Stimulated activated CD8-positive, alpha-beta memory T cell treated with anti-CD3 and anti-CD28 coated beads, Interleukin-7, amount 100 ng/mL, for 4 hours (primary cell): Measurements from ENCODE around the gene DYNLT2B.
"Not testable (repeated sequence)": the region's sequence is repeated elsewhere in the genome, so short reads cannot be mapped to it uniquely, and the experiment has no call there.

Source experiments
- DNase-seq, 2 donors: peaks; one replicate each; pipeline ENCODE4 v3.0.0-alpha.2; 2020; ENCODE audit warnings: low read depth in 2 of 2

The DYNLT2B gene

DNA sequence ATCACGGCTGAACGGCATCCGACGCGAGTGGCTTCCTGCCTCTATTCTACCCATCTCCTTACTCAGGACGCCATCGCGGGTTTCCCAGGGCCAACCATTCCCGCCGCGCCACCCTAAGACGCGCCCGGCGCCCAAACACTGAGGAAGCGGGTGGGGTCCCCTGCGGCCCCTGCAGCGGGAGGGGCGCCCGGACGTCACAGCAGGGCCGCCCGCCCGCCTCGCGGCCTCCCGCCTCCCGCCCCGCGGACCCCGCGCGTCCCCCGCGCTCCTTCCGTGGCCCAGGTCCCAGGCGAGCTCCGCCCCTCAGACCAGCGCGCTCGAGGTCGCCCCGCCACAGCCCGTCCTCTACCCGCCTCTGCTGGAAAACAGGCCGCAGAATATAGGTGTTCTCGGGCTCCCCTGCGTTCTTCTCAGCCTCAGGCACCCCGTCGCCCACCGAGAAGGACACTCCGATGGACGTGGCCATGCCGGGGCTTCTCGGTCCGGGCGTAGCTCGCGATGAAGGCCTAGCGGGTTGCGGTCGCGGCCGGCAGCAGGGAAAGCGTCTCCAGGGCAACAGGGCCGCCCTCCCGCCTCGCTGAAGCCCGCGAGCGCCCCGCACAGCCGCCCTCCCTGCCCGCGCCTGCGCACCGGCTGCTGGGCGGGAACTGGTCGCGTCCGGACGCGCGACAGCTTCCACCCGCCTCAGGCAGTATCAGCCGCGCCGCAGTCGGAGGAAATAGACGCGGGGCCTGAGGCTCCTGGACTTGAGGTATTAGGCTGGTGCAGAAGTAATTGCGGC lies at the start of gene DYNLT2B:
TSS of gene DYNLT2B (minus strand) at position 554 of the 781 bp plus-strand sequence. CDS start at position 466, 88 bp downstream.
- DNase-seq, result peak; percentile 58 to 84

- DNase-seq, result no peak
Observed at GRCh38 chr3:196365736-196366135, 47.7 kb upstream of the DYNLT2B start.

GRCh38 chr3:196360586-196360985 lies 42.5 kb upstream of the DYNLT2B start:
- no peak for DNase-seq

DNA sequence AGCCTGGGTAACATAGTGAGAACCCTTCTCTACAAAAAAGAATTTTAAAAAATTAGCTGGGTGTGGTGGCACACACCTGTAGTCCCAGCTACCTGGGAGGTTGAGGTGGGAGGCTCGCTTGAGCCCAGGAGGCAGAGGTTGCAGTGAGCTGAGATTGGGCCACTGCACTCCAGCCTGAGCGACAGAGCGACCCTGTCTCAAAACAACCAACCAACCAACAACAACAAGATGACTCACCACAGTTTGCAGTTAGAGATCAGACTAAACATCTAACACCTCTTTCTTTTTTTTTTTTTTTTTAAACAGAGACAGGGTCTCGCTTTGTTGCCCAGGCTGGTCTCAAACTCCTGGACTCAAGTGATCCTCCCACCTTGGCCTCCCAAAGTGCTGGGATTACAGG lies 40.5 kb upstream of the DYNLT2B start:
- not testable (repeated sequence) for DNase-seq

GRCh38 chr3:196357905-196358304 lies 39.9 kb upstream of the DYNLT2B start:
- peak in 1 of 2 donors; percentile 4 for DNase-seq

DNA sequence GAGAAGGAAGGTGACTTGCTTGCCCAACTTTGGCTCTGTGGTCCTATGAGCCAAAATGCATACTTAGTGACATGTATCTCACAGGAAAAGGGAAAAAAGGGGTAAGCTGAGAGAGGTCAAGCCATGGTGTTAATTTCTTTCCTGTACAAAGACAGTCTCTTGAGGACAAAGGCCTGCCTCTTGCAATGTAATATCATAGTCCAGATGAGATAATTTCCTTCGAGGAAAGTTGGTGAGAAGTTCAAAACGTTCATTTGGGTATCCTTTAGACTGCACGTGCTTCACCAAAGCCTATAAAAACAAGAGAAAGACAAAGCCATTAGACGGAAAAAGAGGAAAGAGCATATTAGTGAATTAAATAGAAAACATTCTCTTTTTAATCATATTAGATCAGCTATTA lies 38.5 kb upstream of the DYNLT2B start:
- no peak for DNase-seq

- DNase-seq, result no peak
Observed at GRCh38 chr3:196355668-196356067, 37.6 kb upstream of the DYNLT2B start.

GRCh38 chr3:196354132-196354531 lies 36.1 kb upstream of the DYNLT2B start:
- no peak for DNase-seq

DNA sequence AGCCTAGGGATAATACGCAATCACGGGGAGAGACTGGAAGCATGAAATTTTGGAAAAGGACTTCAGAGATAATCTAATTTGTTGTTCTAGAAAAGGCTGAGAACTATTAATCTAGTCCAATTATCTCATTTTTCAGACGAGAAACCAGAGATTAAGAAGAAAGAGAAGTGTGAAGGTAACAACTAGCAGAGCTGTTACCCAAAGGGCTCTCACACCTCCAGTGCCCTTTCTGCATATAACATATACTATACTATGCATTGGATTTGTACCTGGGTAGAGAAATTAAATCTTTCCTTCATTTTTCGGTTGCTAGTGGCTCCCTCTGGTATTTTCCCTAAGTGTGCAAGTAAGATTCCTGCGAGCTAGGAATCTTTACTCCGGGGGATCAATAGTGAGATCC lies 33.5 kb upstream of the DYNLT2B start:
- DNase-seq, result no peak

DNA sequence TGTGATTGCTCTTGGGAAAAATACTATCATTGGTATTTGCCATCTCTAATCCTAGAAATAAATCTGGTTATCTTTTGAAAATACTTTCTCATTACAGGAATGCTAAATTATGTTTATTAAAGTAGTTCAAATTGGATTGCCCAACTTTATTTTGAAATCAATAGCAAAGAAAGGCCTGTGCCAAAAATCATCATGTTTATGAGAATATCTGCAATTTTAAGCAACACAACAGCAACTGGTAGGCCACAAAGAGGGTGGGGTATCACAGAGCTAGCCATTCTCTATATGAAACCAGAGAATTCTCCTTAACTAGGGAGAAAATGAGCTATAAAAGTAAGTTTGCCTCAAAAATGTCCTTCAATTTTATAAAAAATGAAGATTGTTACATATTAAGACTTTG lies 32.0 kb upstream of the DYNLT2B start:
- no peak for DNase-seq

DNA sequence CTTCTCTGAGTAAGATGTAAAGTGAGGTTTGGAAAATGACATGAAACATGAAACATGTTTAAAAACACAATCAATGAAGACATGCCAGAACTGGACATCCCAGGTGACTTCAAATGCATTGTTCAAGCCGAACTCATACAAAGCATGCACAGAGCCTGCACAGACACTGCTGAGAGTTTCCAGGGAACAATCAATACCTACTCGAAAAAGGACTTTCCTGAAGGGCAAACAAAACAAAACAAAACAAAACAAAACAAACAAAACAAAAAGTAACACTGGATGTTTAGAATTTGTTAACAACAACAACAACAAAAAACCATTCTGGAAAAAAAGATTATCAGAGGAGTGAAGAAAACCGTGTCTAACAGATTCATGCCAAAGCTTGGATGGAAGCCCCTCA lies 30.7 kb upstream of the DYNLT2B start:
- DNase-seq, result no peak

GRCh38 chr3:196344663-196345062 lies 26.6 kb upstream of the DYNLT2B start:
- DNase-seq, result no peak

DNA sequence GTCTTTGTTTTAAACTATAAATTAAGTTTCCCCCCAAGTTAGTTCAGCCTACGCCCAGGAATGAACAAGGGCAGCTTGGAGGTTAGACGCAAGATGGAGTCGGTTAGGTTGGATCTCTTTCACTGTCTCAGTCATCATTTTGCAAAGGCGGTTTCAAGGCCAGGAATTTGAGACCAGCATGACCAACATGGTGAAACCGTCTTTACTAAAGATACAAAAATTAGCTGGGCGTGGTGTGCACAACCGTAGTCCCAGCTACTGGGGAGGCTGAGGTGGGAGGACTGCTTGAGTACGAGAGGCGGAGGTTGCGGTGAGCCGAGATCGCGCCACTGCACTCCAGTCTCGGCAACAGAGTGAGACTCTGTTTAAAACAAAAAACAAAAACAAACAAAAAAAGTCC lies 25.9 kb upstream of the DYNLT2B start:
- DNase-seq, result not testable (repeated sequence)

DNA sequence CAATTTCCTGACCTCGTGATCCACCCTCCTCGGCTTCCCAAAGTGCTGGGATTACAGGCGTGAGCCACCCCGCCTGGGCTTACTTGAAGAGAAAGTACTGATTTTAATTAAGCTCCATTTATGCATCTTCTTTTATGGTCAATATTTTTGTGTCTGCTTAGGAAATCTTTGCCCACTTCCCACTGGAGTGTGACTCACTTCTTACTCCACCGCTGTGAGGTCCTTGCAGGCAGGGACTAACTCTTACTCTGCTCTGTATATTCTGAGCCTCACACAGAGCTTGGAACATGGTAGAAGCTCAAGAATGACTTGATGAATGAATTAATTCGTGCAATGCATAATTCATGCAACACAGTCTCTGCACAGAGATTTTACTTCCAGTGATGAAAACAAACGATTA lies 23.1 kb upstream of the DYNLT2B start:
- no peak for DNase-seq

DNA sequence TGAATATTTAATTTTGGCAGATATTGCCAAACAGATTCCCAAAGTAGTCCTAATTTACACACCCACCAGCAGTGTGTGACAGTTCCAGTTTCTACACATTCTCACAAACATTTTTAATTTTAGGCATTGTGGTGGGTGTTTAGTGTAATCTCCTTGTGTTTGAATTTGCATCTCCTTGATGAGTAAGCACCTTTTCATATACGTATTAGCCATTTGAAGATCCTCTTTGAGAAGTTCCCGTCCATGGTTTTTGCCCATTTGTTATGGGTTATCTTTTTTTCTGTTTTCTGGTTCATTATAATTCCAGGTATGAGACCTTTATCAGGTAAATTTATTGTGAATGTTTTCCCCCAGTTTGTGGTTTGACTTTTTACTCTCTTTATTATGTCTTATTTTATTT lies 22.4 kb upstream of the DYNLT2B start:
- DNase-seq, result no peak

GRCh38 chr3:196339493-196340254 lies 21.6 kb upstream of the DYNLT2B start:
- no peak for DNase-seq

DNA sequence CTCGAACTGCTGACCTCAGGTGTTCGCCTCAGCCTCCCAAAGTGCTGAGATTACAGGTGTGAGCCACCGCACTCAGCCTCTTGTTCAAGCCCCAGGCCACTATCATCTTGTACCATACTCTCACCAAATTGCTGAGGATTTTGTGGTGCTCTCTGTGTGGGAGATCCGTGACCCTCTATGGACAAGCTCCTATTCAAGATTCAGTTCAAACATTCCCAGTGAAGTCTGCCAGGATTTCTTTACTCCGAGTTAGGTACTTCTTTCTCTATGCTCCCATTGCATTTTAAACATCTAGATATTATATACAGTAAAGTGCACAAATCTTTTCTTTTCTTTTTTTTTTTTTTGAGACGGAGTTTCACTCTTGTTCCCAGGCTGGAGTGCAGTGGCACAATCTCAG lies 21.0 kb upstream of the DYNLT2B start:
- DNase-seq, result no peak

GRCh38 chr3:196336319-196337145 lies 18.5 kb upstream of the DYNLT2B start:
- no peak for DNase-seq

DNA sequence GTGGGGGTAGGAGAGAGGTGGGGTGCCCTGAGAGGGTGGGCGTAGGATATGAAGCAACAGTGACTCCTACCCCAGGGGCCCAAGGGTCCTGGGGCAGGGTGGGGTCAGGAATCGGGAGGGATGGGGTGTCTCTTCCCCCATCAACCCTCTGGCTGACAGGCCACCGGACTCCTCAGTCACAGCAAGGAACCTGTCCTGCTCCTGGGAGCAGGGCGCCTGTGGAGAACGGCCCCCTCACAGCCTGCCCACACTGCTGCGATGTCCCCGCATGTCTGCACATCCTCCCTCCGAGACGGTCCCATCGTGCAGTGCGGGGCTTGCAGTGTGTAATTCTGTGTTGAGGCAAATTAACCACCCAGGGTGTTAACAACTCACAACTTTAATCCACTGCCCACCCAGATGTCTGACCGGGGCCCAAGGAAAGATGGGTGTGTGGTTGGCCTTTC lies 17.5 kb upstream of the DYNLT2B start:
- DNase-seq, result no peak

GRCh38 chr3:196334982-196335381 lies 16.9 kb upstream of the DYNLT2B start:
- DNase-seq, result no peak

DNA sequence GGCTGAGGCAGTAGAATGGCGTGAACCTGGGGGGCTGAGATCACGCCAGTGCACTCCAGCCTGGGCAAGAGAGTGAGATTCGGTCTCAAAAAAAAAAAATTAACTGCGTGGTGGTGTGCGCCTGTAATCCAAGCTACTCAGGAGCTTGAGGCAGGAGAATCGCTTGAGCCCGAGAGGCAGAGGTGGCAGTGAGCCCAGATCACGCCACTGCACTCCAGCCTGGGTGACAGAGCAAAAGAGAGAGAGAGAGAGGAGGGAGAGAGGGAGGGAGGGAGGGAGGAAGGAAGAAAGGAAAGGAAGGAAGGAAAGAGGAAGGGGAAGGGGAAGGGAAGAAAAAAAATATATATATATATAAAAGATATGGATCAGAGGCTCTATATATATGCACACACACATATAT lies 14.1 kb upstream of the DYNLT2B start:
- DNase-seq, result no peak

DNA sequence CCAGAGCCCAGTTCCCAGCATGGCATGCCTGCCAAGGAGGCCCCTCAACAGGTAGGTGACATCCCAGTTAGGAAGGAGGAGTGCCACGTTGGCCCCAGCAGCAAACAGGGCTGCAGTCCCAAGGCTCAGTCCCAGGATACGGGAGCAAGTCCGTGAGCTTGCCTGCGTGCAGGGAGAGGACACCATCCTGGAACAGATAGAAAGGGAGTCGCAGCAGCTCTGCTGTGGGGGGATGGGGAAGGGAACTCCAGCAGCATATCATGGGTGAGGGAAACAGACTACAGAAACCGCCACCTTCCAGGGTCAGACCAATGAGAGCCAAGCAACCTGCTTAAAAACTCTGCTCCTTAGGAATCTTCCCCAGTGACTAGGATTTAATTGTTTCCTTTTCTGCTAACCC lies 9.4 kb upstream of the DYNLT2B start:
- DNase-seq, result no peak
